Measurements from ENCODE around the gene OR56A3. TPM values are rescaled to one million over a fixed set of nuclear protein-coding genes. Genes with fewer than 3 reads are reported as not detected.
"Not testable (repeated sequence)": the region's sequence is repeated elsewhere in the genome, so short reads cannot be mapped to it uniquely, and the experiment has no call there.

The OR56A3 gene
- total RNA-seq, 2 donors from 2014 or later: not detected

GRCh38 chr11:5937868-5938602 lies 4.0 kb upstream of the OR56A3 start:
- no peaks in the 10 kb centered on the region for H3K4me1 Mint-ChIP-seq
- no peak for ATAC-seq (replicated peaks)

GRCh38 chr11:5938603-5938965 lies 3.5 kb upstream of the OR56A3 start:
- H3K27ac Mint-ChIP-seq: no peak overlapping the region
- H3K4me3 Mint-ChIP-seq: no peak overlapping the region
- no peaks in the 10 kb centered on the region for H3K36me3 Mint-ChIP-seq (ENCODE audit: low read depth)
- no peak for ATAC-seq (replicated peaks)
- no peaks in the 10 kb centered on the region for H3K9me3 Mint-ChIP-seq
- H3K27me3 Mint-ChIP-seq: no peaks in the 10 kb centered on the region
- no peaks in the 10 kb centered on the region for H3K4me1 Mint-ChIP-seq

More at GRCh38 chr11:5937868-5938602, 4.0 kb upstream of the OR56A3 start:
- no peaks in the 10 kb centered on the region for H3K36me3 Mint-ChIP-seq (ENCODE audit: low read depth)
- H3K9me3 Mint-ChIP-seq: no peaks in the 10 kb centered on the region
- no peak overlapping the region for H3K27ac Mint-ChIP-seq
- no peak overlapping the region for H3K4me3 Mint-ChIP-seq
- H3K27me3 Mint-ChIP-seq: no peaks in the 10 kb centered on the region

- no peak overlapping the region for H3K4me3 Mint-ChIP-seq
- no peaks in the 10 kb centered on the region for H3K36me3 Mint-ChIP-seq (ENCODE audit: low read depth)
- no peak overlapping the region for H3K27ac Mint-ChIP-seq
- no peaks in the 10 kb centered on the region for H3K9me3 Mint-ChIP-seq
- no peak for ATAC-seq (replicated peaks)
- H3K27me3 Mint-ChIP-seq: no peaks in the 10 kb centered on the region
- H3K4me1 Mint-ChIP-seq: no peaks in the 10 kb centered on the region
Measured at GRCh38 chr11:5940748-5941147, 1.3 kb upstream of the OR56A3 start.

GRCh38 chr11:5955586-5955985 lies 13.5 kb downstream of the OR56A3 start:
- Mint-ChIP-seq H3K36me3 (ENCODE audit: low read depth) (no peaks in the 10 kb centered on the region), H3K4me3 (no peak overlapping the region), H3K4me1 (no peaks in the 10 kb centered on the region), H3K27me3 (no peaks in the 10 kb centered on the region), H3K9me3 (no peaks in the 10 kb centered on the region), H3K27ac (no peak overlapping the region)
- ATAC-seq (replicated peaks): no peak

- H3K9me3 Mint-ChIP-seq: peaks cover 15% of the 10 kb centered on the region
- H3K4me3 Mint-ChIP-seq; H3K27ac Mint-ChIP-seq; H3K27me3 Mint-ChIP-seq; ATAC-seq (replicated peaks); H3K4me1 Mint-ChIP-seq; H3K36me3 Mint-ChIP-seq (ENCODE audit: low read depth): not testable (repeated sequence)
Measured at GRCh38 chr11:5960704-5961320, 18.8 kb downstream of the OR56A3 start.

- H3K9me3 Mint-ChIP-seq: peaks cover 15% of the 10 kb centered on the region
- no peaks in the 10 kb centered on the region for H3K36me3 Mint-ChIP-seq (ENCODE audit: low read depth)
- ATAC-seq (replicated peaks): no peak
- H3K4me1 Mint-ChIP-seq: no peaks in the 10 kb centered on the region
- H3K4me3 Mint-ChIP-seq: no peak overlapping the region
- H3K27ac Mint-ChIP-seq: no peak overlapping the region
- peaks cover 11% of the 10 kb centered on the region for H3K27me3 Mint-ChIP-seq
Measured at GRCh38 chr11:5966958-5967357, 24.9 kb downstream of the OR56A3 start.

GRCh38 chr11:5967708-5968107 lies 25.7 kb downstream of the OR56A3 start:
- no peak for ATAC-seq (replicated peaks)
- H3K36me3 Mint-ChIP-seq (ENCODE audit: low read depth): no peaks in the 10 kb centered on the region
- H3K9me3 Mint-ChIP-seq: peaks cover 15% of the 10 kb centered on the region
- peaks cover 11% of the 10 kb centered on the region for H3K27me3 Mint-ChIP-seq
- no peak overlapping the region for H3K4me3 Mint-ChIP-seq
- no peak overlapping the region for H3K27ac Mint-ChIP-seq
- no peaks in the 10 kb centered on the region for H3K4me1 Mint-ChIP-seq

- Mint-ChIP-seq H3K36me3 (ENCODE audit: low read depth) (no peaks in the 10 kb centered on the region), H3K9me3 (peaks cover 9% of the 10 kb centered on the region), H3K27me3 (peaks cover 11% of the 10 kb centered on the region), H3K4me1 (peaks cover 2% of the 10 kb centered on the region), H3K27ac (no peak within 1 kb of the TSS), H3K4me3 (no peak within 1 kb of the TSS)
- no peak for ATAC-seq (replicated peaks)
Measured at GRCh38 chr11:5968394-5968793, 26.3 kb downstream of the OR56A3 start, which contains the start of gene OR56A5. OR56A5 (minus strand) TSS chr11:5968494; CDS start chr11:5968494, 0 bp downstream.

- Mint-ChIP-seq H3K27me3 (no peaks in the 10 kb centered on the region), H3K9me3 (peaks cover 5% of the 10 kb centered on the region), H3K36me3 (ENCODE audit: low read depth) (no peaks in the 10 kb centered on the region), H3K4me3 (peak overlapping the region; percentile 14), H3K4me1 (peaks cover 5% of the 10 kb centered on the region), H3K27ac (no peak overlapping the region)
- no peak for ATAC-seq (replicated peaks)
Measured at GRCh38 chr11:5973530-5973929, 31.5 kb downstream of the OR56A3 start.

GRCh38 chr11:5983443-5983842 lies 41.4 kb downstream of the OR56A3 start:
- no peaks in the 10 kb centered on the region for H3K36me3 Mint-ChIP-seq (ENCODE audit: low read depth)
- no peak overlapping the region for H3K27ac Mint-ChIP-seq
- H3K27me3 Mint-ChIP-seq: peaks cover 12% of the 10 kb centered on the region
- H3K4me1 Mint-ChIP-seq: no peaks in the 10 kb centered on the region
- peaks cover 7% of the 10 kb centered on the region for H3K9me3 Mint-ChIP-seq
- no peak for ATAC-seq (replicated peaks)
- H3K4me3 Mint-ChIP-seq: no peak overlapping the region

GRCh38 chr11:5986885-5987284 lies 44.8 kb downstream of the OR56A3 start, which contains the start of gene OR52L1:
OR52L1 (minus strand) TSS chr11:5986985; CDS start chr11:5986930, 55 bp downstream.
- ATAC-seq (replicated peaks): no peak
- H3K4me1 Mint-ChIP-seq: no peaks in the 10 kb centered on the region
- H3K9me3 Mint-ChIP-seq: peaks cover 3% of the 10 kb centered on the region
- no peak within 1 kb of the TSS for H3K27ac Mint-ChIP-seq
- no peaks in the 10 kb centered on the region for H3K36me3 Mint-ChIP-seq (ENCODE audit: low read depth)
- peaks cover 15% of the 10 kb centered on the region for H3K27me3 Mint-ChIP-seq
- no peak within 1 kb of the TSS for H3K4me3 Mint-ChIP-seq

- Mint-ChIP-seq H3K4me3 (no peak overlapping the region), H3K27ac (no peak overlapping the region), H3K9me3 (no peaks in the 10 kb centered on the region), H3K4me1 (no peaks in the 10 kb centered on the region), H3K27me3 (peaks cover 11% of the 10 kb centered on the region), H3K36me3 (ENCODE audit: low read depth) (no peaks in the 10 kb centered on the region)
- ATAC-seq (replicated peaks): no peak
Measured at GRCh38 chr11:5989203-5989602, 47.2 kb downstream of the OR56A3 start.

- Mint-ChIP-seq H3K36me3 (ENCODE audit: low read depth) (no peaks in the 10 kb centered on the region), H3K4me1 (no peaks in the 10 kb centered on the region), H3K4me3 (no peak overlapping the region), H3K27ac (no peak overlapping the region), H3K9me3 (no peaks in the 10 kb centered on the region), H3K27me3 (peaks cover 8% of the 10 kb centered on the region)
- ATAC-seq (replicated peaks): no peak
Measured at GRCh38 chr11:5992150-5992549, 50.1 kb downstream of the OR56A3 start.

GRCh38 chr11:5992604-5993251 lies 50.7 kb downstream of the OR56A3 start:
- H3K9me3 Mint-ChIP-seq: no peaks in the 10 kb centered on the region
- H3K27ac Mint-ChIP-seq: no peak overlapping the region
- peaks cover 4% of the 10 kb centered on the region for H3K27me3 Mint-ChIP-seq
- no peaks in the 10 kb centered on the region for H3K36me3 Mint-ChIP-seq (ENCODE audit: low read depth)
- H3K4me1 Mint-ChIP-seq: no peaks in the 10 kb centered on the region
- H3K4me3 Mint-ChIP-seq: no peak overlapping the region
- ATAC-seq (replicated peaks): no peak

- Mint-ChIP-seq H3K27ac (no peak overlapping the region), H3K27me3 (peaks cover 10% of the 10 kb centered on the region), H3K4me3 (no peak overlapping the region), H3K36me3 (ENCODE audit: low read depth) (no peaks in the 10 kb centered on the region), H3K9me3 (no peaks in the 10 kb centered on the region), H3K4me1 (no peaks in the 10 kb centered on the region)
- no peak for ATAC-seq (replicated peaks)
Measured at GRCh38 chr11:5994791-5995190, 52.7 kb downstream of the OR56A3 start.
